ENCODE measurements around the gene RFPL2.

Gene RFPL2

GRCh38 chr22:32232191-32232830 lies 27.4 kb upstream of the RFPL2 start:
- peaks cover 26% of the 10 kb centered on the region for H3K27me3 ChIP-seq
- H3K36me3 ChIP-seq = no peaks in the 10 kb centered on the region
- TF ChIP-seq CTCF (IDR thresholded peaks at IDR 0.05) = no peak
- H3K4me1 ChIP-seq (ENCODE audit: control insufficient read depth in 1 of 2, insufficient read depth in 1 of 2, low read depth in 1 of 2, low read length in 1 of 2) = no peaks in the 10 kb centered on the region
- no peaks in the 10 kb centered on the region for H3K9me3 ChIP-seq
- no peak overlapping the region for H3K4me3 ChIP-seq (ENCODE audit: low read depth in 1 of 2, low read length in 1 of 2)
- H3K27ac ChIP-seq = no peak overlapping the region

GRCh38 chr22:32226326-32227104 lies 21.6 kb upstream of the RFPL2 start:
- no peak for TF ChIP-seq CTCF (IDR thresholded peaks at IDR 0.05)
- no peak overlapping the region for H3K4me3 ChIP-seq (ENCODE audit: low read depth in 1 of 2, low read length in 1 of 2)
- no peaks in the 10 kb centered on the region for H3K36me3 ChIP-seq
- no peaks in the 10 kb centered on the region for H3K9me3 ChIP-seq
- H3K4me1 ChIP-seq (ENCODE audit: control insufficient read depth in 1 of 2, insufficient read depth in 1 of 2, low read depth in 1 of 2, low read length in 1 of 2) = no peaks in the 10 kb centered on the region
- H3K27ac ChIP-seq = no peak overlapping the region
- H3K27me3 ChIP-seq = peaks cover 18% of the 10 kb centered on the region

GRCh38 chr22:32222991-32223390 lies 18.1 kb upstream of the RFPL2 start:
- no peak overlapping the region for H3K4me3 ChIP-seq (ENCODE audit: low read depth in 1 of 2, low read length in 1 of 2)
- TF ChIP-seq CTCF (IDR thresholded peaks at IDR 0.05) = no peak
- no peak overlapping the region for H3K27ac ChIP-seq
- H3K4me1 ChIP-seq (ENCODE audit: control insufficient read depth in 1 of 2, insufficient read depth in 1 of 2, low read depth in 1 of 2, low read length in 1 of 2) = peaks cover 8 to 11% of the 10 kb centered on the region in 2 experiments
- H3K27me3 ChIP-seq = peaks cover 18% of the 10 kb centered on the region
- H3K36me3 ChIP-seq = no peaks in the 10 kb centered on the region
- H3K9me3 ChIP-seq = no peaks in the 10 kb centered on the region

- Histone ChIP-seq H3K27ac (no peak overlapping the region), H3K4me3 (ENCODE audit: low read depth in 1 of 2, low read length in 1 of 2) (no peak overlapping the region), H3K27me3 (peaks cover 9% of the 10 kb centered on the region), H3K36me3 (no peaks in the 10 kb centered on the region), H3K4me1 (ENCODE audit: control insufficient read depth in 1 of 2, insufficient read depth in 1 of 2, low read depth in 1 of 2, low read length in 1 of 2) (peaks cover 8 to 11% of the 10 kb centered on the region in 2 experiments), H3K9me3 (no peaks in the 10 kb centered on the region)
- TF ChIP-seq CTCF (IDR thresholded peaks at IDR 0.05) = no peak
Observed at GRCh38 chr22:32219026-32219425, 14.2 kb upstream of the RFPL2 start.

GRCh38 chr22:32218470-32218869 lies 13.6 kb upstream of the RFPL2 start:
- Histone ChIP-seq H3K4me3 (ENCODE audit: low read depth in 1 of 2, low read length in 1 of 2) (no peak overlapping the region), H3K36me3 (no peaks in the 10 kb centered on the region), H3K27me3 (peaks cover 6% of the 10 kb centered on the region), H3K4me1 (ENCODE audit: control insufficient read depth in 1 of 2, insufficient read depth in 1 of 2, low read depth in 1 of 2, low read length in 1 of 2) (peaks cover 8 to 11% of the 10 kb centered on the region in 2 experiments), H3K27ac (no peak overlapping the region), H3K9me3 (no peaks in the 10 kb centered on the region)
- TF ChIP-seq CTCF (IDR thresholded peaks at IDR 0.05) = no peak
